ENCODE results near the gene NRXN3. TPM values are rescaled to one million over a fixed set of nuclear protein-coding genes. Genes with fewer than 3 reads are reported as not detected.

Gene NRXN3
- polyA plus RNA-seq, 1 donor (not counting 4 experiments of a cell fraction or from before 2014, with no cell fraction given) = 0.89 TPM

GRCh38 chr14:78605025-78605762, 435.0 kb downstream of the NRXN3 start:
- Histone ChIP-seq H3K79me2 (ENCODE audit: control insufficient read depth, insufficient read depth, low read length) (no peaks in the 10 kb centered on the region), H3K4me1 (ENCODE audit: control insufficient read depth, extremely low read depth, insufficient read depth, low read length) (no peaks in the 10 kb centered on the region), H2AFZ (ENCODE audit: control insufficient read depth, low read length) (no peak overlapping the region), H3K9ac (ENCODE audit: control insufficient read depth, extremely low read depth, insufficient read depth, low read length) (no peak overlapping the region), H4K20me1 (ENCODE audit: control insufficient read depth, extremely low read depth, insufficient read depth, low read length) (no peaks in the 10 kb centered on the region), H3K4me2 (ENCODE audit: control insufficient read depth, extremely low read depth, insufficient read depth, low read depth, low read length) (no peak overlapping the region), H3K27me3 (ENCODE audit: control insufficient read depth, extremely low read depth, insufficient read depth, low read length) (no peaks in the 10 kb centered on the region), H3K4me3 (ENCODE audit: control insufficient read depth in 2 of 3, extremely low read depth in 1 of 3, insufficient read depth in 2 of 3, low read depth in 1 of 3, low read length in 3 of 3) (no peak overlapping the region), H3K9me1 (ENCODE audit: control insufficient read depth, extremely low read depth, insufficient read depth, low read length) (no peaks in the 10 kb centered on the region), H3K9me3 (ENCODE audit: control insufficient read depth, low read depth, low read length) (no peaks in the 10 kb centered on the region), H3K27ac (ENCODE audit: control insufficient read depth, insufficient read depth, low read length) (no peak overlapping the region), H3K36me3 (ENCODE audit: control insufficient read depth in 2 of 2, extremely low read depth in 1 of 2, insufficient read depth in 2 of 2, low read length in 2 of 2) (no peaks in the 10 kb centered on the region)
- DNase-seq (ENCODE audit: low read depth, low spot score) = no peak
- dilution Hi-C loops (cut with MboI; ENCODE audit: extremely low pct_ligation_motif_present, low sequenced_read_pairs) = no loop called here
- TF ChIP-seq EZH2 (IDR thresholded peaks at IDR 0.05; ENCODE audit: low read length) (no peak), CTCF (optimal IDR thresholded peaks at IDR 0.05 in 1 of 3, IDR thresholded peaks at IDR 0.05 in 1 of 3, conservative IDR thresholded peaks at IDR 0.05 in 1 of 3; ENCODE audit: extremely low read depth in 1 of 3, insufficient read depth in 2 of 3, low read length in 3 of 3) (no peak)
- FAIRE-seq = no peak

GRCh38 chr14:78605897-78606500, 435.8 kb downstream of the NRXN3 start:
- Histone ChIP-seq H4K20me1 (ENCODE audit: control insufficient read depth, extremely low read depth, insufficient read depth, low read length) (no peaks in the 10 kb centered on the region), H3K4me1 (ENCODE audit: control insufficient read depth, extremely low read depth, insufficient read depth, low read length) (no peaks in the 10 kb centered on the region), H3K9ac (ENCODE audit: control insufficient read depth, extremely low read depth, insufficient read depth, low read length) (no peak overlapping the region), H3K9me3 (ENCODE audit: control insufficient read depth, low read depth, low read length) (no peaks in the 10 kb centered on the region), H3K36me3 (ENCODE audit: control insufficient read depth in 2 of 2, extremely low read depth in 1 of 2, insufficient read depth in 2 of 2, low read length in 2 of 2) (no peaks in the 10 kb centered on the region), H3K27ac (ENCODE audit: control insufficient read depth, insufficient read depth, low read length) (no peak overlapping the region), H3K27me3 (ENCODE audit: control insufficient read depth, extremely low read depth, insufficient read depth, low read length) (no peaks in the 10 kb centered on the region), H3K4me2 (ENCODE audit: control insufficient read depth, extremely low read depth, insufficient read depth, low read depth, low read length) (no peak overlapping the region), H3K9me1 (ENCODE audit: control insufficient read depth, extremely low read depth, insufficient read depth, low read length) (no peaks in the 10 kb centered on the region), H2AFZ (ENCODE audit: control insufficient read depth, low read length) (no peak overlapping the region), H3K79me2 (ENCODE audit: control insufficient read depth, insufficient read depth, low read length) (no peaks in the 10 kb centered on the region), H3K4me3 (ENCODE audit: control insufficient read depth in 2 of 3, extremely low read depth in 1 of 3, insufficient read depth in 2 of 3, low read depth in 1 of 3, low read length in 3 of 3) (no peak overlapping the region)
- TF ChIP-seq EZH2 (IDR thresholded peaks at IDR 0.05; ENCODE audit: low read length) = no peak
- dilution Hi-C loops (cut with MboI; ENCODE audit: extremely low pct_ligation_motif_present, low sequenced_read_pairs) = no loop called here
- FAIRE-seq = no peak
- no peak for DNase-seq (ENCODE audit: low read depth, low spot score)
